GM19455 (cell line): Measurements from ENCODE around the gene VPS33A.
"Not testable (repeated sequence)": the region's sequence is repeated elsewhere in the genome, so short reads cannot be mapped to it uniquely, and the experiment has no call there.

ENCODE experiments used
- ATAC-seq: cut with Tn5 transposase; IDR thresholded peaks from one replicate; pipeline ENCODE4 v1.9.1; 2021; ENCODE audit not compliant: unreplicated experiment

Gene VPS33A

DNA sequence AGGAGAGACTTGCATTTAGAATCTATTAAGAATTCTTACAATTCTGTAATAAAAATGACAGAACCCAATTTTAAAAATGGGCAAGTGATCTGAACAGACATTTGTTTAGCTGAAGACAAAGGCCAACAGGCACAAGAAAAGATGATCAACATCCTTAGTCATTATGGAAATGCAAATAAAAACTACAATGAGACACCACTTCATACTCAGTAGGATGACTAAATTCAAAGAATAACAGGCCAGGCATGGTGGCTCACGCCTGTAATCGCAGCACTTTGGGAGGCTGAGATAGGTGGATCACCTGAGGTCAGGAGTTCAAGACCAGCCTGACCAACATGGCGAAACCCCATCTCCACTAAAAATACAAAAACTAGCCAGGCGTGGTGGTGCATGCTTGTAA, 7.8 kb downstream of the VPS33A start:
- ATAC-seq: not testable (repeated sequence)

DNA sequence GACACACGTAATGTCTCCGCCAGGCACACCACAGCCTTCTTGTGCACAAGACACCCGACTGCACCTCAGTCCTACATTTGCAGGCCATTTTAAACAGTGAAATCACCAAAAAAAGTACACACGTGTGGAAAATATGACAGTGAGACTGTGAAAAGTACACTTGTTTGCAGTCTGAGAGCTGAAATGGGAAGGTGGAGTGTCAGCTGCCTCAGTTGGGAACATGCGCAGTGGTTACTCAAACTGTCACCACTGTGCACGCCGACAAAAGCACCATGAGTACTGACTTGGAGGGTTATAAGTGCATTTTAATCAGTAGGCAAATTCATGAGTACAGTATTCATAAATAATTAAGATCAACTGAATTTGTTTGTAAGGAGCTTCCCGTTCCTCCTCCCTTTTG, 15.8 kb downstream of the VPS33A start:
- ATAC-seq: no peak

DNA sequence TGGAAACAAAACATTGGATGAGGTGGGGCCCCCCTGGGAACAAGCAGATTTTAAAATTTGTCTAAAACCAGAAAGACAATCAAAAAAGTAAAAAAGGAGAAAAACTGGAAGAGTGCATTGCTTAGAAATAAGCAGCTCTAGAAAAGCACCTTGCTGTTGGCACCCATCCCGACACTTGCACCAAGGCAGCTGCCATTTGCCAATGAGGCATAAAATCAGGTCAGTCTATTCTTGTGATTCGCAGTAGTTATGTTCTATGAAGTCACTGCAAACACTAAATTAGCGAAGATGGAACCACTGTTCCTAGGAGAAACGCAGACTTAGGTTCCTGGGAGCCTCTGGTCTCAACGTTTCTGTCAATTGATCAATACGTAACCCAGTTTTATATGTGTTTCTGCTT, 16.2 kb downstream of the VPS33A start:
- no peak for ATAC-seq

DNA sequence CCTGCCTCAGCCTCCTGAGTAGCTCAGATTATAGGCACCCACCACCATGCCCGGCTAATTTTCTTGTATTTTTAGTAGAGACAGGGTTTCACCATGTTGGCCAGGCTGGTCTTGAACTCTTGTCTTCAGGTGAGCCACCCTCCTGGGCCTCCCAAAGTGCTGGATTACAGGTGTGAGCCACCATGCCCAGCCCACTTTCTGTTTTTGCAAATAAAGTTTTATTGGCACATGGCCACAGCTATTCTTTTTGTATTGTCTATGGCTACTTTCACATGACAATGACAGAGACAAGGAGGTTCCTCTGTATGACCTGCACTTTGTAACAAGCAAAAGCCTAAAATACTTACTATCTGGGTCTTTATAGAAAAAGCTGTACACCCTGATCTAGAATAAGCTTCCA, 20.7 kb downstream of the VPS33A start:
- no peak for ATAC-seq

DNA sequence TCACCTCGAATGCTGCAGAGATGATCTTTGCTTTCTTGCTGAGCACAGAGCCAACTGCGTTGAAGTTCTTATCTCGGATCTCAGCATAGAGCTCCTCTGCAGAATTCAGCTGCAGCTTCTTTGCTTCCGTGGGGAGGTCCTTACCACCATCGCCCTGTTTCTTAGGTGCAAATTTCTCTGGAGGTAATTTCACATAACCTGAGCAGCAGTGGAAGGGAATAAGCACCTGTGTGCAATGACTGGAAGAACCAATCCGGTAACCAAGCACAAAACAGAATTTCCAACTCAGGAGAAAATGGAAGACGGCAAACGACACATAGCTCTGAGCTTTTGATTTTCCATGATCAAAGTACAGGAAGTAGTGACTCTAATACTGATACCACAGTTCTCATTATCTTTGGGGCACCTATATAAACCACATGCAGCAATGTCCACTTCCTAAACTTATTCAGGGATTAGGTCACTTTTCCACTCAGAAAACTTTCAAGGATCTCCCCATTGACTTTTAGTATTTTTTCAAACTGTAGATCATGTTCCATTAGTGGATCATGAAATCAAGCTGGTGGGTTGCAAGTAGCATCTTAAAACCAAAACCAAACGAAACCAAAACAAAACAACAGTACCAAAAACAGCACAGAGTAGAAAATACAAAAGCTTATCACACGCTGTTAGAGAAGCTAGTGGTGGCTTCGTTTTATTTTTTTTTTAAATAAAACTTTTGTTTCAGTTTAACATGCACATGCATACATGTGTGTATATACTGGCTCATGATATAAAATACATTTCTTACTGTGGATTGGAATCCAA, 21.5 kb downstream of the VPS33A start:
- no peak for ATAC-seq

DNA sequence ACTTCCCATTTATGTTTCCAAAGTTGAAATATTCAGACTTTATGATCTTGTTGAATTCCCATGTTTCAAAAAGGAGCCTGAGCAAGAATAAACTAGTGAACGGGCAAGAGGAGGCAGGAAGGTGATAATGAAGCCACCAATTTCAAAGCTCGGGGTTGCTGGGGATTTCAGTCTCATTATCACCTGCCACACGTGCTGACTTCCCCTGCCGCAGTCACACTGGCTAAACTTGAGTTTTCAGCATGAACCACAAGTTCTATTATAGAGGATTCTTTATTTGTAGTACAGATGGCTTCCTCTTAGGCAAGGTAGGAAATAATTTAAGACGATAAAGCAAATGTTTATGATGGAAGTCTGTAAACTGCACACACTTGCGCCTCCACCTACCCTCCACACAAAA, 22.3 kb downstream of the VPS33A start:
- no peak for ATAC-seq

DNA sequence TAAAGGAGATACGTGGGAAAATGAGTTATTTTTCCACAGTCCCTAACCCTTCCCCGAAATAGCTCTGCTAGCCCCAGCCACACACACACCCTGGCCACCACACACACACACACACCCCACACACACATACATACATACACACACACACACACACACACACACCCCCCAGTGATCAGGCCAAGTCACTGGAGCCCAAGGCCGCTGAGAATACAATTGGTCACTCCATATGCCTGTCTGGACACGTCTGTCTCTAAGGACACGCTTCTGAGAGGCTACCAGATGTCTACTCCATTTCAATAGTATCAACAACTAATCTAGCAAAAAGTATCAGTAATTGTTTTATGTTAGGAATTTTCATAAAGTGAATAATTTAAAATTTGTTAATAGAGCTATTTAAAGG, 27.4 kb downstream of the VPS33A start:
- no peak for ATAC-seq

DNA sequence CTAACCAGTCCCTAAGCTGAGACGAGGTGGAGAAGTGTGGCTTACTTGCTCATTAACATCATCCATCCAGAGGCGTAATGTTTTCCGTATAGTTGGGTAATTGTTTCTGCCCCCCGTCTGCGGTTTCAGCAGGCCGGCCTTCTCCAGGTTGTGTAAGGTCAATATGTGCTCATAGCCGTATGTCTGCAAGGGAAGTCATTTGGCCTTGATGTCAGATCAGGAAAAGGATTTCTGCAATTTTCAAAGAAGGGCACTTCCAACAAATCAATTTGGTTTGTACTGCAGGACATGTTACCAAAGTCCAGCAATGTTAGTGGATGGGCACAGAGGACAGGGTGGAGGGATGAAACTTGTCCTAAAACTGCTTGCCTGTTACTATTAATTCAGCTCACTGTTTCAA, 30.6 kb downstream of the VPS33A start:
- no peak for ATAC-seq

DNA sequence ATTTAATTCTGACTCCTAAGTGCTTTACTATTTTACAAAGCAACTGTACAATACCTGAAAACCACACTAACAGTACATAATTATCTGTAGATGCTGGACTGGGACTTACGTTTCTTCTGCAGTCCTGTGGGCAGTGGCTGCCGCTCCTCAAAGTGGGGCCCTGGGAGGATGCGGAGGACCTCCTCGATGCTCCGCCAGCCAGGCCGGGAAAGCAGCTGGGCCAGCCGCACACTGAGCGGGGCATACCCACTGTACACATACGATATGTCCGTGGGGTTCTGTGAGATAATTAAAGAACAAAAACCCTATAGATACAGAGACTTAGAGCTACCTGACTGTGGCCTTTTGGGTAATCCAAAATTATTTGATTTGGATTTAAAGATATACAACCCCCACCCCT, 33.6 kb downstream of the VPS33A start:
- no peak for ATAC-seq

DNA sequence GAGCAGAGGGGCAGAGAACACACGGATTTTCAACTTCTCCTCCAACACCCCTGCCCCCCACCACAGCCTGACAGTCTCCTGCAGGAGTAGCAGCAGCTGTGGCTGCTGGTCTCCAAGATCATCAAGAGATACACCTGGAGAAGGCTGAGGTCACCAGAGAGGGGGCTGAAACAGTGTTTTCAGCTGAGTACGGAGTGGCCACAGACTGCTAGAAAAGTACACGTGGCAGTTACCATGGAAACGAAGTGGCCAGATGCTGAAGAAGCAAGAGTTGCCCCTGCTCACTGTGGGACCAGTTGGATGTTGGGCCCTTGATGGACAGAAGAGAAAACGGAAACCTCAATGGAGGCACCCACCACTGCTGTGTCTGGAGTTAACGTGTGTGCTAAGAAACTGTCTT, 35.5 kb downstream of the VPS33A start:
- no peak for ATAC-seq

DNA sequence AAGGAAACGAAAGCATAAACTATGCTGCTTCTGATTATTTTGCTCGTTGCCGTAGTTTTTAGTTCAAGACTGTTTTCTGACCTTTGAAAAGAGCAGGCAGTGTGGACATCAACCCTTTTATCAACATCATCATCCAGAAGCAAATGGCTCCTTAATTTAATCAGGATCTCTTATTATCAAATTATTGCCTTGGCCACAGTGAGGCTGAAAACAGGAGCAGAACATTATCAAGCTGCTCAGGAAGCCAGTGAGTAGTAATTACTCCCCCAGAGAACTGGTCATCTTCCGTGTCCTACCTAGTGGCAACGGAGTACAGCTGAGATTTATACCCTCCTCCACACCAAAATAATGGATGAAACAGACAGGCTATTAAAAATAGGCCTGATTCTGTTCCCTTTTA, 38.2 kb downstream of the VPS33A start:
- ATAC-seq: no peak

DNA sequence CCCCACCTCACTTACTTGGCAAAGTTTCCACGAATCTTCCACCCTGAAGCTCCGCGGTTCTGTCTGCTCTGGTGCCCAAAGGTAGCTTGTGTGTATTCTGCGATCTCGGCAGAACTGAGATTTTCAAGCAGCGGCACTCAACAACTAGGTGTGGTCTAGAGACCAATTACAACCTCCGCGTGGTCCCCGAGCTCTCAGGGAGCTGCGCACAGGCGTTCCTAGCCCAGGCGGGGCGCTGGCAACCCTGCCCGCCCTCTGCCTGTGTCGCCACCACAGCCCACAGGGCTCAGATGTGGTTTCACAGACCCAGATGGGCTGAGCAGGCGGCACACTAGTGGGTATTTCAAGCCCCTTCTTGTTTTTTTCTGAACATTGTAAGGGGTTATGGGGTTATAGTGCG, 39.0 kb downstream of the VPS33A start:
- ATAC-seq: no peak

DNA sequence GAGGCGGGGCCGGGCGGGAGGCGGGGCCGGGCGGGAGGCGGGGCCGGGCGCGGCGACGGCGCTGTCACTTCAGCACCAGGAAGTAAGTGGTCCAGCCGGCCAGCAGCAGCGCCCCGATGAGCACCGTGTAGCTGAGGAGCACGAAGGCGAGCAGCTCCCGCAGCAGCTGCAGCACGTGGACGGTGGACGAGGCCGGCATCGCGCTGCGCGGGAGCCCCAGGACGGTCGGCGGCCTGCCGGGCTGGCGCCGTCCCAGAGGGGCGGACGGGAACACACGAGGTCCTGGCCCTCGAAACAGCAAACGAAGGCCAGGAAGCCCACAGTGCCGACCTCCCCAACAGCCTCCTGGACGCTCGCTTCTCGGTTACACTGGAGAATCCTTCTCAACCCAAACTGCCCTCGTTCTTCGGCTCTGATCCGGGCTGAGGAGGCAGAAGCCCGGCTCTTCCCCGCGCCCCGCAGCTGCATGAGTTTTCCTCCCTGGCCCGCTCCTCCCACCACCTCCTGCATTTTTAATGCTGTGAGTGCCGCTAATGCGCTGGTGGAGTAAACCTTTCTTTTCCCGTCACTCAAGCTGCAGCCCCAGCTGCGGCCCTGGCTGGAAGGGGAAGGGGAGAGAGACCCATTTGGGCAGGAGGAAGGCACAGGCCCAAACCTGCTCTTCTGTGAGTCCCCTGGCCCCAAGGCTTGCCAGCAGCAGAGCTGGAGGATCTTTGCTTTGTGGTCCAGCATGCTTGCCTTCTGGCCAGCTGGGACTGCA, 39.7 kb downstream of the VPS33A start:
- peak; percentile 54 for ATAC-seq

DNA sequence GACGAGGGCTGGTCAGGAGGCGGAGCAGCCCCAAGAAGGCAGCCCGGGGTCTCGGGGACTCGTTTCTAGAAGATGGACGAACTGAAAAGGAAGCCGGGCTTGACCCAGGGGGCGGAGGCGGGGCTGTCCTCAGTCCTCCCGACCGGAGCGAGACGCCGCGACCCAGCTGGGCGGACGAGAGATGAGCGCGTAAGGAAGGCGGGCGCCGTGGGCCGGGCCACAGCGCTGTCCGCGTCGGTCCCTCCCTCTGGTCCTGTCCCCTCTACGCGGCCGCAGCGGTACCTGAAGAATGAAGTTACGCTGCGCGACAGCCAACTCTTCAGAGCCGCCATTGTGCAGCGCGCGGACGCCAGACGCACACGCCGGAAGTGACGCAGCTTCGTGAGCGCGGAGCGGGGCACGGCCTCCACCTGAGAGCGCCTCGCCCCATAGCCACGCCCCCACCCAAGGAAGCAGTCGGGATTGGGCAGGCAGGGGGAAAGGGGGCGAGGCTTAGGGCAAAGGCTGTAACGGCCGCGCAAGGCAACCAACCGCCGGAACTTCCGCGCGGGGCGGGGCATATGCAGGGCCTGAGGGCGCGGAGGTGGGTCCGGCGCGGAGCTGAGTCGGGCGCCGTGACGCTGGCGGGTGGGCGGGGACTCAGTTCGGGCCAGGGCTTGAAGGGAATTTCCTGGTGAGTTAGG, 40.5 kb downstream of the VPS33A start, which contains the start of gene DIABLO:
Gene DIABLO, minus strand, starts transcription at position 370 of the 683 bp plus-strand sequence. Its CDS starts 38 bp downstream, at position 332.
- ATAC-seq: peak; percentile 91

DNA sequence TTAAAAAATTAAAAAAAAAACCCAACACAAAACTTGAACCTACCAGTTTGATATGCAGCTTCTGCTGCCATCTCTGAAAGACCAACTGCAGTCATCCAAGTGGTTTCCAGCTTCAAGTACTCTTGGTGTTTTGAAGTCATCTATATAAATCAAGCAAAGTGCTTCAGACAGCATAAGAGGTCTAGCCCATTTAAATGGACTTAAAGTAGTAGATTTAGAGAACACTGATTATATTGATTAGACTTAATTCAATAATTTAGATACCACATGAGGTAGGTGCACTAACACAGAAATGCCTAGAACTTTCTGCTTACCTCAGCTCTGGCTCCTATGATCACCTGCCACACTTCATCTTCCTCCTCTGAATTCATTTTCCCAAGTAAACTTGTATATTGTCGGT, 49.8 kb downstream of the VPS33A start:
- no peak for ATAC-seq

DNA sequence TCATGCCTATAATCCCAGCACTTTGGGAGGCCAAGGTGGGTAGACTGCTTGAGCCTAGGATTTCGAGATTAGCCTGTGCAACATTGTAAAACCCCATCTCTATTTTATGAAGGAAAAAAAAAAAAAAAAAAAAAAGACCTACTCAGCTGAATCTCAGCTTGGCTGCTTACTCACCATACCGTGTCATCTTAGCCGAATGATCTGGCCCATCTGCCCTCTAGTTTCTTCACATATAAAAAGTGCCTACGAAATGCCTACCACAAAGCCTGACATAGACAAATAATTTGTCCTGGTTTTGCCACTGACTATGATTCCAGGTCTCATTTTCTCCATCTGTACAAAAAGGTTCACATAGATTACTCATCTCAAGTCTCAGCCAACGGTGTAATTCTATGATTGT, 50.5 kb downstream of the VPS33A start:
- no peak for ATAC-seq

DNA sequence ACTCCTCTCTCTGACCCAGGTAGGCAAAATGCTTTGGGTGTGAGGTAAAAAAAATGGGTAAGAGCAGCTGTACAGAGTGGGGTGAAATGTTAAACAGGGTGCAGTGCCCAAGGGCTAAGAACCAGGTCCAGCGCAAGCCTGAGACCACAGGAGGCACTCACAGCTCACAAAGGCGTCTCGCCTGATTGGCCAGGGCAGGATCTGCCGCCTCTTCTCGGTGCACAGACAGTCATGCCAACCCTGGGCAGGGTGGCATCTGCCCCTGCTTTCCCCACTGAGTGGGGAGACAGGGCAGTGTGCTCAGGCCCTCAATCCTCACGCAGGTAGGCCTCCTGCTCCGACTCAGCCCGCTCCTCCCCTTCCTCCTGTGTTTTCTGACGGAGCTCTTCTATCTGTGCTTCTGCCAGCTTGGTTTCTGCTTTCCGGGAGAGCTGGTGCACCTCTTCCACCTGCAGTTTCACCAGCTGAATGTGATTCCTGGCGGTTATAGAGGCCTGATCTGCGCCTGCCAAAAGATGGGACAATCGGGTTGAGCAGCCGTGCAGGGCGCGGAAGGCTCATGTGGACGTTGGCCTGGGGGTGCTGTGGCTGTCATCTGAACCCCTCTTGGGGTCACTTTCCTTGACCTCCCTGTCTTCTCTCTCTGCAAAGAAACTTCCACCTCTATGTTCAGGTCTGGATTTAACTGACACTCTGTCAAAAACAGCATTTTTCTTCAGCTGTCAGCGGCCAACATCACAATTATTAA, 58.0 kb downstream of the VPS33A start:
- no peak for ATAC-seq

DNA sequence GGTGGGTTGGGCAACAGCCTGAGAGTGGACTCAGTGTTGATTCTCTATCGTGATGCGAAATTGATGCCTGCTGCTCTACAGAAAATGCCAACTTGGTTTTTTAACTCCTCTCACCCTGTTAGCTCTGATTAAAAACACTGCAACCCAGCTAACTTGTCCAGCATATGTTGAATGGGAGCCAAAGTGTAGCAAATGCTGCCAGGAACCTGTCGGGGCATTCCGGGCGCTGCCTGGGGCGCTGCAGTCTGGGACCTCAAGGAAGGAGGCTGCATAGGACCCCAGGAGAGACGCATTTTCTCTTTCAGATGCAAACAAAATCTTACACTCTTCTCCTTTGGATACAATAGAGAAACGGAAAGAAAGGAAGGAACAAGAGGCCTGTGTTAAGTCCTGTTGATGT, 58.9 kb downstream of the VPS33A start:
- no peak for ATAC-seq

DNA sequence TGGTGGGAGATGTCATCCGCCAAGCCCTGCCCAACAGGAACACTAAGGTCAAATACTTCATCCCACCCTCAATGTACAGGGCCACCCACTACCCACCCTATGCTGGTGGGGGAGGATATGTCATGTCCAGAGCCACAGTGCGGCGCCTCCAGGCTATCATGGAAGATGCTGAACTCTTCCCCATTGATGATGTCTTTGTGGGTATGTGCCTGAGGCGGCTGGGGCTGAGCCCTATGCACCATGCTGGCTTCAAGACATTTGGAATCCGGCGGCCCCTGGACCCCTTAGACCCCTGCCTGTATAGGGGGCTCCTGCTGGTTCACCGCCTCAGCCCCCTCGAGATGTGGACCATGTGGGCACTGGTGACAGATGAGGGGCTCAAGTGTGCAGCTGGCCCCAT, 59.3 kb downstream of the VPS33A start:
- ATAC-seq: no peak

DNA sequence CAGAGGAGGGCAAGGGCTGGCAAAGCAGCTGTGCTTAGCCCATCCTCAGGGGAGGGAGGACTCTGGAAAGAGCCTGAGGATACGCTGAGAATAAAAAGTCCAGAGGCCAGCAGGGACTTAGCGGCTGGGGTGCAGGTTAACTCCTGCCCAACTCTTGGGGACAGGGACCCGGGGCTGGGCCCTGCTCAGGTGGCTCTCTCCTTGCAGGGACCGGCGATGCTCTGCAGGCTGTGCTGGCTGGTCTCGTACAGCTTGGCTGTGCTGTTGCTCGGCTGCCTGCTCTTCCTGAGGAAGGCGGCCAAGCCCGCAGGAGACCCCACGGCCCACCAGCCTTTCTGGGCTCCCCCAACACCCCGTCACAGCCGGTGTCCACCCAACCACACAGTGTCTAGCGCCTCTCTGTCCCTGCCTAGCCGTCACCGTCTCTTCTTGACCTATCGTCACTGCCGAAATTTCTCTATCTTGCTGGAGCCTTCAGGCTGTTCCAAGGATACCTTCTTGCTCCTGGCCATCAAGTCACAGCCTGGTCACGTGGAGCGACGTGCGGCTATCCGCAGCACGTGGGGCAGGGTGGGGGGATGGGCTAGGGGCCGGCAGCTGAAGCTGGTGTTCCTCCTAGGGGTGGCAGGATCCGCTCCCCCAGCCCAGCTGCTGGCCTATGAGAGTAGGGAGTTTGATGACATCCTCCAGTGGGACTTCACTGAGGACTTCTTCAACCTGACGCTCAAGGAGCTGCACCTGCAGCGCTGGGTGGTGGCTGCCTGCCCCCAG, 60.0 kb downstream of the VPS33A start:
- no peak for ATAC-seq
